Tibial artery (tissue), 4 donors: ENCODE results near the gene LHFPL6.

Source experiments
- DNase-seq, 2 donors: peaks; one replicate each; pipeline ENCODE4 v3.0.0-alpha.2; 2019
- H3K27ac ChIP-seq, 2 donors: fragments of 200-600 bp; sonication (generic) in 1 of 2; 1 replicate in 1 of 2; 2 replicates in 1 of 2; pipeline ENCODE4 v1.5.1; 2018 to 2019; ENCODE audit warnings: mild to moderate bottlenecking in 1 of 2
- H3K27me3 ChIP-seq, 2 donors: fragments of 200-600 bp; sonication (generic) in 1 of 2; one replicate each; pipeline versions ENCODE4 v1.5.1 to v1.6.0; 2016 to 2019
- H3K36me3 ChIP-seq, 3 donors: fragments of 200-600 bp; sonication (generic) in 2 of 3; one replicate each; pipeline ENCODE4 v1.5.1; 2016 to 2019; ENCODE audit warnings: mild to moderate bottlenecking in 2 of 3
- H3K4me1 ChIP-seq, 4 donors: fragments of 200-600 bp; sonication (generic) in 2 of 4; 1 replicate in 3 of 4; 2 replicates in 1 of 4; pipeline ENCODE4 v1.5.1; 2016 to 2019
- H3K4me3 ChIP-seq, 2 donors: fragments of 200-600 bp; sonication (generic) in 1 of 2; 1 replicate in 1 of 2; 2 replicates in 1 of 2; pipeline ENCODE4 v1.5.1; 2018 to 2019; ENCODE audit warnings: mild to moderate bottlenecking in 2 of 2
- H3K9me3 ChIP-seq, 3 donors: fragments of 200-600 bp; sonication (generic) in 1 of 3; one replicate each; pipeline ENCODE4 v1.5.1; 2016 to 2019
- intact Hi-C: fragments of 100-400 bp; cut with DNase I; formaldehyde crosslinking; loops from one replicate; pipeline ENCODE4 v1.15.0; 2023; ENCODE audit warnings: low total_unique reads
- TF ChIP-seq, protein P1 (sequence below), 2 experiments: fragments of 200-600 bp in 1 of 2; fragments of 450-650 bp in 1 of 2; IDR thresholded peaks; one replicate each; pipeline ENCODE4 v1.5.1; 2017 to 2019; ENCODE audit warnings: antibody characterized with exemption in 2 of 2, mild to moderate bottlenecking in 1 of 2, moderate library complexity in 1 of 2

The LHFPL6 gene

DNA sequence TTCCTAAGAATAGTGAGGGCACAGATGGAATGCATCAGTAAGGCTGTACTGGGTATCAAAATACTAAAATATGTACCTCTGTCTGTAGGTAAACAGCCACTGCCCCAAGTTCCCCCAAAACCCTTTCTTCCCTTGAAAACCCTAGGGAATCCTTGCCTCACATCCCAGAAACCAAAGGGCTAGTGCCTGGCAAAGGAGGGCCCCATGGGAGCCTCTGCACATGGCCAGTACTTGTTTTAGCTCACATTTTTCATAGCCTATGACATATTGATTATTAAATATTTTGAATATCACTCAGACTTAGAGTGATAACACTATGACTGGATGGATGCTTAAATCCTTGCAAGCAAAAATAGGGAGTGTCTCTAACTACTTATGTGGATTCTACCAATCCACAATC is 237.1 kb downstream of the LHFPL6 start:
- Histone ChIP-seq H3K27ac (peak overlapping the region; percentile 52 to 56), H3K4me1 (peaks cover 0 to 76% (median 23%) of the 10 kb centered on the region in 4 donors), H3K9me3 (no peaks in the 10 kb centered on the region), H3K36me3 (no peaks in the 10 kb centered on the region), H3K27me3 (no peaks in the 10 kb centered on the region), H3K4me3 (no peak overlapping the region)
- TF ChIP-seq, protein P1, sequence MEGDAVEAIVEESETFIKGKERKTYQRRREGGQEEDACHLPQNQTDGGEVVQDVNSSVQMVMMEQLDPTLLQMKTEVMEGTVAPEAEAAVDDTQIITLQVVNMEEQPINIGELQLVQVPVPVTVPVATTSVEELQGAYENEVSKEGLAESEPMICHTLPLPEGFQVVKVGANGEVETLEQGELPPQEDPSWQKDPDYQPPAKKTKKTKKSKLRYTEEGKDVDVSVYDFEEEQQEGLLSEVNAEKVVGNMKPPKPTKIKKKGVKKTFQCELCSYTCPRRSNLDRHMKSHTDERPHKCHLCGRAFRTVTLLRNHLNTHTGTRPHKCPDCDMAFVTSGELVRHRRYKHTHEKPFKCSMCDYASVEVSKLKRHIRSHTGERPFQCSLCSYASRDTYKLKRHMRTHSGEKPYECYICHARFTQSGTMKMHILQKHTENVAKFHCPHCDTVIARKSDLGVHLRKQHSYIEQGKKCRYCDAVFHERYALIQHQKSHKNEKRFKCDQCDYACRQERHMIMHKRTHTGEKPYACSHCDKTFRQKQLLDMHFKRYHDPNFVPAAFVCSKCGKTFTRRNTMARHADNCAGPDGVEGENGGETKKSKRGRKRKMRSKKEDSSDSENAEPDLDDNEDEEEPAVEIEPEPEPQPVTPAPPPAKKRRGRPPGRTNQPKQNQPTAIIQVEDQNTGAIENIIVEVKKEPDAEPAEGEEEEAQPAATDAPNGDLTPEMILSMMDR (IDR thresholded peaks at IDR 0.05) = no peak
- no peak for DNase-seq
- intact Hi-C loops = no loop called here

DNA sequence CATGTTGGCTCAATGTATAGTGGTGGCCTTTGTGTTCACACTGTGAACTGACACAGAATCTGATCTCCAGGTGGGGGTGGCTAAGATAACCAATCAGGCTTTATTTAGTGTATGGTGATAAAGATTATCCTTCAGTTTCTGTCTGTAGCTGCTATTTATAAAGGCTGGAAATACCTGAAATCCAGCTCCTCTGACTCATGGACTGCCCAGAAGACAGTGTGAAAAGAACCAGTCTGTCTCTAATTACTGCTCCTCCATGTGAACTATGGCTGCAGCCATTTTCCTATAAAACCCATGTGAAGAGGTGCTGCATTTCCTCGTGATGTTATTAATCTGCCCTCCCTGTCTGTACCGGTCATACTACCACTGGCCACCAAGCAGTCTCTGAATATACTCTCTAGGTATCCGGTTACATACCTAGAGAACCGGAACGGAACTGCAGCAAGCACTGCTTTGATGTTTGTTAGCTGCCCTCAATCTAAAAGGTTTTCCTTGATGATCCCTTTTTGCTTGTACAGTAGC is 238.0 kb downstream of the LHFPL6 start:
- TF ChIP-seq, protein P1 (IDR thresholded peaks at IDR 0.05) = no peak
- peak overlapping the region; percentile 52 to 56 for H3K27ac ChIP-seq
- peaks cover 0 to 67% (median 18%) of the 10 kb centered on the region in 4 donors for H3K4me1 ChIP-seq
- H3K4me3 ChIP-seq = no peak overlapping the region
- H3K9me3 ChIP-seq = no peaks in the 10 kb centered on the region
- no peaks in the 10 kb centered on the region for H3K36me3 ChIP-seq
- no peaks in the 10 kb centered on the region for H3K27me3 ChIP-seq
- intact Hi-C loops = no loop called here
- DNase-seq = no peak

GRCh38 chr13:39363382-39363772 is 239.6 kb downstream of the LHFPL6 start:
- H3K4me3 ChIP-seq = no peak overlapping the region
- no peaks in the 10 kb centered on the region for H3K27me3 ChIP-seq
- H3K9me3 ChIP-seq = no peaks in the 10 kb centered on the region
- H3K27ac ChIP-seq = no peak overlapping the region
- TF ChIP-seq, protein P1 (IDR thresholded peaks at IDR 0.05) = no peak
- no peaks in the 10 kb centered on the region for H3K36me3 ChIP-seq
- peaks cover 0 to 53% (median 14%) of the 10 kb centered on the region in 4 donors for H3K4me1 ChIP-seq
- intact Hi-C loops = no loop called here
- no peak for DNase-seq

GRCh38 chr13:39362652-39363381 is 240.2 kb downstream of the LHFPL6 start:
- Histone ChIP-seq H3K27ac (no peak overlapping the region), H3K4me3 (no peak overlapping the region), H3K36me3 (no peaks in the 10 kb centered on the region), H3K27me3 (no peaks in the 10 kb centered on the region), H3K9me3 (no peaks in the 10 kb centered on the region), H3K4me1 (peaks cover 0 to 48% (median 14%) of the 10 kb centered on the region in 4 donors)
- TF ChIP-seq, protein P1 (IDR thresholded peaks at IDR 0.05) = no peak
- no peak for DNase-seq
- intact Hi-C loops = no loop called here

DNA sequence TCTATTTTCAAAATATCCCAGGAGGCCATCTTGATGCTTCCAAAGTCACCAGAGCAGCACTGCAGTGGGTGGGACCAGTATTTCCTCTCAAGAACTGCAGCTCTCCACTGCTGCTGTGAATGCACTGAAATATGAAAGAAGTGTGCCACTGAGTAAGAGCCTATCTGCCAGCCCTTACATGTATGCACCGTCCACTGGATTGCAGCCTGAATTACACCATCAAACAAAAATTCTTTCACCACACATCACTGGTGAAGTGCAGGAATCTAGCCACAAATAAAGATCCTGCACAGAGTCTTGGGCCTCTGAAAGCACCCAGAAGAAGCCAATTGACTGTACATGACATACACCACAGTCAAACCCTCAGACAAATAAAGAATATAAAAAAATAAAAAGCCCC is 249.0 kb downstream of the LHFPL6 start:
- Histone ChIP-seq H3K27ac (no peak overlapping the region), H3K27me3 (no peaks in the 10 kb centered on the region), H3K4me3 (no peak overlapping the region), H3K36me3 (no peaks in the 10 kb centered on the region), H3K4me1 (peaks cover 0 to 36% (median 7%) of the 10 kb centered on the region in 4 donors), H3K9me3 (no peaks in the 10 kb centered on the region)
- intact Hi-C loops = no loop called here
- no peak for DNase-seq
- TF ChIP-seq, protein P1 (IDR thresholded peaks at IDR 0.05) = no peak
